ENCODE data around the gene CACNA1A. TPM values are rescaled to one million over a fixed set of nuclear protein-coding genes. Genes with fewer than 3 reads are reported as not detected.

Gene CACNA1A
- total and polyA plus RNA-seq, 2 experiments from 2014 or later: 2.0 TPM

DNA sequence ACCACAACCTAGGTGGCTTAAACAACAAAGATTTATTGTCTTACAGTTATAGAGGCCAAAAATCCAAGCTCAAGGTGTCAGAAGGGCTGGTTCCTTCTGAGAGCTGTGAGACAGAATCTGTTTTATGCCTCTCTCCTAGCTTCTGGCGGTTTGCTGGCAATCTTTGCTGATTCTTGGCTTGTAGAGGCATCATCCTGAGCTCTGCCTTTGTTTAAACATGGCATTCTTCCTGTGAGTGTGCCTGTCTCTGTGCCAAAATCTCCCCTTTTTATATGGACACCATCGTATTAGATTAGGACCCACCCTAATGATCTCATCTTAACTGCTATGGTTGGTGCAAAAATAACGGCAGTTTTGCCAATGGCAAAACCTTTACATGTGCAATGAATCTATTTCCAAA is 169.1 kb downstream of the CACNA1A start:
- H3K4me3 ChIP-seq: no peak overlapping the region
- no peaks in the 10 kb centered on the region for H3K79me2 ChIP-seq
- 44% methylated on average over 3 of the region's 3 CpGs for WGBS (ENCODE audit: low lambda C conversion rate, missing lambda C conversion rate)
- H3K27ac ChIP-seq: no peak overlapping the region
- H3K27me3 ChIP-seq: no peaks in the 10 kb centered on the region
- H3K4me2 ChIP-seq: no peak overlapping the region
- H3K9me3 ChIP-seq (ENCODE audit: low read depth): no peaks in the 10 kb centered on the region
- no peaks in the 10 kb centered on the region for H3K4me1 ChIP-seq (ENCODE audit: insufficient read depth)
- no peak for DNase-seq (ENCODE audit: low spot score)
- no peak for TF ChIP-seq EZH2 (IDR thresholded peaks at IDR 0.05; ENCODE audit: borderline replicate concordance)
- TF ChIP-seq EZH2phosphoT487 (IDR thresholded peaks at IDR 0.05; ENCODE audit: low read depth, severe bottlenecking, unreplicated experiment): no peak
- TF ChIP-seq CTCF (IDR thresholded peaks at IDR 0.05; ENCODE audit: poor library complexity): no peak
- H3K9me2 ChIP-seq (replicated peaks; ENCODE audit: insufficient read depth): no peaks in the 10 kb centered on the region
- no peaks in the 10 kb centered on the region for H4K20me1 ChIP-seq (ENCODE audit: insufficient read depth, poor library complexity, severe bottlenecking)
- no peaks in the 10 kb centered on the region for H3K36me3 ChIP-seq (replicated peaks; ENCODE audit: insufficient read depth, low read depth)
- no peak overlapping the region for H2AFZ ChIP-seq

- Histone ChIP-seq H3K79me2 (no peaks in the 10 kb centered on the region), H3K9me2 (replicated peaks; ENCODE audit: insufficient read depth) (no peaks in the 10 kb centered on the region), H2AFZ (no peak overlapping the region), H3K36me3 (replicated peaks; ENCODE audit: insufficient read depth, low read depth) (no peaks in the 10 kb centered on the region), H3K4me2 (no peak overlapping the region), H3K27me3 (no peaks in the 10 kb centered on the region), H3K4me1 (ENCODE audit: insufficient read depth) (no peaks in the 10 kb centered on the region), H3K9me3 (ENCODE audit: low read depth) (no peaks in the 10 kb centered on the region), H3K4me3 (no peak overlapping the region), H3K27ac (no peak overlapping the region), H4K20me1 (ENCODE audit: insufficient read depth, poor library complexity, severe bottlenecking) (no peaks in the 10 kb centered on the region)
- no peak for DNase-seq (ENCODE audit: low spot score)
- WGBS (ENCODE audit: low lambda C conversion rate, missing lambda C conversion rate): 77% methylated on average over 7 of the region's 7 CpGs
- TF ChIP-seq EZH2phosphoT487 (IDR thresholded peaks at IDR 0.05; ENCODE audit: low read depth, severe bottlenecking, unreplicated experiment) (no peak), CTCF (IDR thresholded peaks at IDR 0.05; ENCODE audit: poor library complexity) (no peak), EZH2 (IDR thresholded peaks at IDR 0.05; ENCODE audit: borderline replicate concordance) (no peak)
Measured at GRCh38 chr19:13334801-13335481, 171.3 kb downstream of the CACNA1A start.

GRCh38 chr19:13330285-13330684 is 176.0 kb downstream of the CACNA1A start:
- Histone ChIP-seq H3K4me1 (ENCODE audit: insufficient read depth) (no peaks in the 10 kb centered on the region), H3K9me3 (ENCODE audit: low read depth) (no peaks in the 10 kb centered on the region), H3K79me2 (no peaks in the 10 kb centered on the region), H3K27me3 (no peaks in the 10 kb centered on the region), H3K27ac (no peak overlapping the region), H3K9me2 (replicated peaks; ENCODE audit: insufficient read depth) (no peaks in the 10 kb centered on the region), H3K4me3 (no peak overlapping the region), H4K20me1 (ENCODE audit: insufficient read depth, poor library complexity, severe bottlenecking) (no peaks in the 10 kb centered on the region), H3K4me2 (no peak overlapping the region), H2AFZ (no peak overlapping the region), H3K36me3 (replicated peaks; ENCODE audit: insufficient read depth, low read depth) (no peaks in the 10 kb centered on the region)
- DNase-seq (ENCODE audit: low spot score): no peak
- 89% methylated on average over 6 of the region's 6 CpGs for WGBS (ENCODE audit: low lambda C conversion rate, missing lambda C conversion rate)
- TF ChIP-seq CTCF (IDR thresholded peaks at IDR 0.05; ENCODE audit: poor library complexity): no peak
- TF ChIP-seq EZH2phosphoT487 (IDR thresholded peaks at IDR 0.05; ENCODE audit: low read depth, severe bottlenecking, unreplicated experiment): no peak
- no peak for TF ChIP-seq EZH2 (IDR thresholded peaks at IDR 0.05; ENCODE audit: borderline replicate concordance)
